Ascending aorta (tissue), 2 donors: ENCODE data around the gene PLSCR4. TPM values are rescaled to one million over a fixed set of nuclear protein-coding genes. Genes with fewer than 3 reads are reported as not detected.

ENCODE experiments used
- DNase-seq, 2 donors: peaks; one replicate each; pipeline ENCODE4 v3.0.0-alpha.2; 2019; ENCODE audit warnings: low spot score in 2 of 2
- H3K27ac ChIP-seq, 2 donors: fragments of 200-600 bp; sonication (generic); one replicate each; pipeline ENCODE4 v1.5.1; 2016 to 2017; ENCODE audit warnings: mild to moderate bottlenecking in 1 of 2
- H3K27me3 ChIP-seq: fragments of 200-600 bp; sonication (generic); one replicate; pipeline ENCODE4 v1.5.1; 2017
- H3K36me3 ChIP-seq, 2 donors: fragments of 200-600 bp; sonication (generic); one replicate each; pipeline ENCODE4 v1.5.1; 2016
- H3K4me1 ChIP-seq, 2 donors: fragments of 200-600 bp; sonication (generic); one replicate each; pipeline ENCODE4 v1.5.1; 2016 to 2017; ENCODE audit warnings: mild to moderate bottlenecking in 1 of 2
- H3K4me3 ChIP-seq, 2 donors: fragments of 200-600 bp; sonication (generic); one replicate each; pipeline ENCODE4 v1.5.1; 2016 to 2017; ENCODE audit warnings: mild to moderate bottlenecking in 1 of 2
- H3K9me3 ChIP-seq, 2 donors: fragments of 200-600 bp; sonication (generic); one replicate each; pipeline ENCODE4 v1.5.1; 2016
- CTCF ChIP-seq, 3 experiments: fragments of 200-600 bp in 2 of 3; fragments of 450-650 bp in 1 of 3; sonication (generic) in 2 of 3; IDR thresholded peaks; one replicate each; pipeline ENCODE4 v1.5.1; 2016 to 2019; ENCODE audit warnings: antibody characterized with exemption in 3 of 3, mild to moderate bottlenecking in 1 of 3, moderate library complexity in 1 of 3
- intact Hi-C: fragments of 100-400 bp; cut with DNase I; formaldehyde crosslinking; loops from one replicate; pipeline ENCODE4 v1.15.1; 2023
- total RNA-seq: library from RNA; depleted of rRNA; stranded (reverse); fragments of >200 nt; gene quantifications from one replicate; pipeline ENCODE4 v1.1.0, GENCODE V29; 2016

PLSCR4 gene
- total RNA-seq, 1 donor from 2014 or later, result 87.2 TPM

- intact Hi-C loops, result loop anchor here (10.0 kb wide), 1 partner anchor 351 kb away; no protein-coding TSS in a partner anchor
- H3K27ac ChIP-seq, result no peak overlapping the region
These were observed 27.2 kb downstream of the PLSCR4 start for GRCh38 chr3:146223401-146224373.

DNA sequence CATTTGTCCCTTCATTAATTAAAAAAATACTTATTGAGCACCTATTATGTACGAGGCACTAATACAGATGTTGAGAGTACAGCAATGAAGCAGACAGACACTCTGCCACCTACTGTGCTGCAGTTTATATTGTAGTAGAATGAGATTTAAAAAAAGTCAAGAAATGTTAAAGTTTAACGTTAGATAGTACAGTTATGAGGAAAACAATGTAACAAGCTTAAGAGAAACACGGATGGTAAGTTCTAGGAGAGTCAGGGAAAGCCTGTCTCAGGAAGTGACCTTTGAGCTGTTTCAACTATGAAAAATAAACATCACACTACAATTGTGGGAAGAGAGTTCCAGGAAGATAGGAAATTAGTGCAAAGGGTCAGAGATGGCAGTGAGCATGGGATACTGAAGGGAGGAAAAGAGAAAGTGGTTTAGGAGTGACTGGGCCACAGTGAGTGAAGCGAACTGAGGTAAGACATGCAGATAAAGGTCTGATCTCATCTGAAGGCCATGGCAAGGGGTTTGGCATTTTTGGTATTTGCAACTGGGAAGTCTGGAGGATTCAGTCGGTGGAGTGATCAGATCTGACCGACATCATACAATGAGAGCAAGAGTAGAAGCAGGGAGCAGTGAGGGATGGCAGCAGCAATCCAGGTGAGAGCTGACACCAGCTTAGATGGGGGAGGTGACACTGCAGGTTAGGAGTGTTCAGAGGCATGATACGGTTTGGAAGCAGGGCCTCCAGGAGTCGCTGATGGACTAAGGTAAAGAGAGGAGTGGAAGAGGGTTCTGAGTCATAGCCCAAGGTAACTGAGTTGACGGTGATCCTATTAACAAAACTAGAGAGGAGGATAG is 28.5 kb downstream of the PLSCR4 start:
- Histone ChIP-seq H3K27ac (peak overlapping the region; percentile 31 to 46), H3K27me3 (no peaks in the 10 kb centered on the region), H3K9me3 (no peaks in the 10 kb centered on the region), H3K36me3 (peaks cover 0 to 5% of the 10 kb centered on the region in 2 donors), H3K4me1 (peaks cover 0 to 16% of the 10 kb centered on the region in 2 donors), H3K4me3 (no peak overlapping the region)
- intact Hi-C loops, result loop anchor here (10.0 kb wide), 1 partner anchor 352 kb away; no protein-coding TSS in a partner anchor
- no peak for TF ChIP-seq CTCF (IDR thresholded peaks at IDR 0.05)
- no peak for DNase-seq

More at GRCh38 chr3:146223401-146224373, 27.2 kb downstream of the PLSCR4 start:
- H3K4me3 ChIP-seq, result no peak overlapping the region
- H3K27me3 ChIP-seq, result no peaks in the 10 kb centered on the region
- TF ChIP-seq CTCF (IDR thresholded peaks at IDR 0.05), result no peak
- H3K36me3 ChIP-seq, result peaks cover 0 to 5% of the 10 kb centered on the region in 2 donors
- peaks cover 0 to 16% of the 10 kb centered on the region in 2 donors for H3K4me1 ChIP-seq
- no peak for DNase-seq
- H3K9me3 ChIP-seq, result no peaks in the 10 kb centered on the region

DNA sequence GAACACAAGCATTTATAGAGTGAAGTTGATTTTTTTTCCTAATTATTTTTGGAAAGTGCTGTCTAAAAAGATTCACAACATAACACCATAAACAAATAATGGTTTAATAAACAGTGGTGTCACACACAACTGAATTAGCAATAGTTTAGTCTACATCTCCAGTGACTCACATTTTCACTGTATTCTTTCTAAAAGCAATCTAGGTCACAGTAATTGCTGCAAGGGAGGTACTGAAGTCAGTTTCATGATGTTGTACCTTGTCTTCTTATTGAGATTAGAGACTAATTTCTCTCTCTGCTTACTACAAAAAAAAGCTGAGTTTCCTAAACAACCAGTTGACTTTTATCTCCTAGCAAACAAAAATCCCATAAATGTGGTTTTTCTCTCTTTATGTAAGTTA is 29.6 kb downstream of the PLSCR4 start:
- Histone ChIP-seq H3K4me3 (no peak overlapping the region), H3K9me3 (no peaks in the 10 kb centered on the region), H3K36me3 (peaks cover 0 to 7% of the 10 kb centered on the region in 2 donors), H3K4me1 (peaks cover 0 to 12% of the 10 kb centered on the region in 2 donors), H3K27me3 (no peaks in the 10 kb centered on the region), H3K27ac (no peak overlapping the region)
- DNase-seq, result no peak
- intact Hi-C loops, result loop anchor here (10.0 kb wide), 1 partner anchor 354 kb away; no protein-coding TSS in a partner anchor
- TF ChIP-seq CTCF (IDR thresholded peaks at IDR 0.05), result no peak

DNA sequence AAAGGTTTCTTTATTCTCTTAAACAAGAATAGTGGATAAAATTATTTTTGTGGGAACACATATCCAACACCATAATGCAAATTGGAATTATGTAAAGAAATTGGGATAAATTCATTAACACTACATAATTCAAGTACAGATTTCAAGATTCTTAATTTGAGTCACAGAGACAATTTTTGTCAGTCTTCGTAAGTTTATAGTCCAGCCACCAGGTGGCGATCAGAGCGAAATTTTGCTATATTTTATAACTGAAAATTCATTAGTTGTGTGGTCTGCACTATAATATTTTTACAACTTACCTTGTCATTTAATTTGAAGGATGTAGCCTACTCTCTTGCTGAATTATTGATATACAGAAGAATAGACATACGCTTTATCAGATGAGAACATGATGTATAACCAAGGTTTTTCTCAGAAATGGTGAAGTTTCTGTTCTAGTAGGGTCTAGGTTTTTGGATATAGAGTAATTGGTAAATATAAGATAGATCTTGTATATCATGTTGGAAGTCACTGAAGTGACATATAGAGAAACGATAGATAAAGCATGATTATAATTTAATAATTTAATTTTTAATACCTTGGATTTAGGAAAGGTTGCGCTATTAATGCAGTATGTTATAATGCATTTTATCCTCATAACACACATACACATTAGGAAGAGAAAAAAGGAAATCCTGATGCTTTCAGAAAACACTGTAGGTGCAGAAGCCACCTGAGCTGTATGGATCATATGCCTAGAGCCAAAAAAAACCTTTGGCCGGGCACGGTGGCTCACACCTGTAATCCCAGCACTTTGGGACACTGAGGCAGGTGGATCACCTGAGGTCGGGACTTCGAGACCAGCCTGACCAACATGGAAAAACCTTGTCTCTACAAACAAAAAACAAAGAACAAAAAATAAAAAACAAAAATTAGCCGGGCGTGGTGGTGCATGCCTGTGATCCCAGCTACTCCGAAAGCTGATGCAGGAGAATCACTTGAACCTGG is 31.7 kb downstream of the PLSCR4 start:
- DNase-seq, result no peak
- no peaks in the 10 kb centered on the region for H3K9me3 ChIP-seq
- TF ChIP-seq CTCF (IDR thresholded peaks at IDR 0.05), result peak; percentile 31 to 74 (median 56)
- intact Hi-C loops, result loop anchor here (1.0 kb wide), 1 partner anchor 108 kb away; no protein-coding TSS in a partner anchor
- H3K4me1 ChIP-seq, result peaks cover 0 to 12% of the 10 kb centered on the region in 2 donors
- H3K27ac ChIP-seq, result no peak overlapping the region
- H3K4me3 ChIP-seq, result no peak overlapping the region
- no peaks in the 10 kb centered on the region for H3K27me3 ChIP-seq
- peaks cover 3 to 16% of the 10 kb centered on the region in 2 donors for H3K36me3 ChIP-seq
